ENCODE measurements around the gene SLC47A2. TPM values are rescaled to one million over a fixed set of nuclear protein-coding genes. Genes with fewer than 3 reads are reported as not detected.
"Not testable (repeated sequence)": the region's sequence is repeated elsewhere in the genome, so short reads cannot be mapped to it uniquely, and the experiment has no call there.

The SLC47A2 gene
- total RNA-seq, 1 donor from 2014 or later: not detected

- intact Hi-C loops (cut with DNase I): no loop called here
- DNase-seq (ENCODE audit: low spot score): no peak
Measured at GRCh38 chr17:19683117-19683516, 33.3 kb downstream of the SLC47A2 start.

- DNase-seq (ENCODE audit: low spot score): no peak
- intact Hi-C loops (cut with DNase I): no loop called here
Measured at GRCh38 chr17:19678581-19679453, 37.6 kb downstream of the SLC47A2 start.

DNA sequence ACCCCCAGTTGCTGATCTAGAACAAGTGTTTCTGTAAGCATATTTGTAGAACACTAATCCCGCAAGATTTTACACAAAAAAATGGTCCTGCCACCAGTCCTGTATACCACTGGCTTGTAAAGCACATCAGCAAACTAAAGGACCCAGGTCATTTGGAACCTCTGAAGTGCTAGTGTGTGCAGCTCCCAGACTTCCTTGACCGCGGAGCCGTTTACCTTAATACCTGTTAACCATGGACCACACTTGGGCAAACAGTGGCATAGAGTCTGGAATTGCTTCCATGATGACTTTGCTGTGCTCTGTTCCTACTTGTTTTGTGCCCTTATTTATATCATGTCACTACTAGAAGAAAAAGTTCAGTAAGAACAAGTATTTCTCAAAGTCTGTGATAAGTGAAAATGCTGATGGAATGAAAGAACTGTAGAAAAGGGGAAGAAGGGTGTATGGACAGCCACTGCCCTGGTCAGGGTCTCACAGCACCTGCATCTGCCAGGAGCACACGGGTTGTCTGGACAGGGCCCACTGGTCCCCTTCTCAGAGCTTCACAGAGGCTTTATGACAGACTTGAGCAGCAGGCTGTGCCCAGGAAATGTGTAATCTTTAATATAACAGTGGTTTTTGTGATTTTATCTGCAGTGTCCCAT, 38.5 kb downstream of the SLC47A2 start:
- intact Hi-C loops (cut with DNase I): no loop called here
- no peak for DNase-seq (ENCODE audit: low spot score)

DNA sequence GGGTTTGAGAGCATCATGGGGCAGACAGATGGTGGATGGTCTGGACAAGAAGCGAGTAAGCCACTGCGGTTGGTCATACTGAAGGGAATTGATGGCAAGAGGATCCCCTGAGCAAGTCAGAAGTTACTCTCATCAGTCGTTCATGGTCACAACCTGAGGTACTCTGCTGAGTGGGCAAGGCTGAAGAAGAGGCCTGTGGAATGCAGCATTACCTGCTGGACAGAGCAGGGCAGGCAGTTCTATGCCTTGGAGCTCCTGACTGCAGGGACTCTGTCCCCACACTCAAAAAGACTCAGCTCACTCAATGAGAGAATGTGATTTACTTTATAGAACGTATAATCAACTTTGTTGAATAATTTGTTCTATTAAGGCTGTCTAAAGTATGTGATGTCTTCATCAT, 39.5 kb downstream of the SLC47A2 start:
- intact Hi-C loops (cut with DNase I): no loop called here
- DNase-seq (ENCODE audit: low spot score): no peak

- DNase-seq (ENCODE audit: low spot score): no peak
- intact Hi-C loops (cut with DNase I): no loop called here
Measured at GRCh38 chr17:19673623-19674022, 42.8 kb downstream of the SLC47A2 start.

DNA sequence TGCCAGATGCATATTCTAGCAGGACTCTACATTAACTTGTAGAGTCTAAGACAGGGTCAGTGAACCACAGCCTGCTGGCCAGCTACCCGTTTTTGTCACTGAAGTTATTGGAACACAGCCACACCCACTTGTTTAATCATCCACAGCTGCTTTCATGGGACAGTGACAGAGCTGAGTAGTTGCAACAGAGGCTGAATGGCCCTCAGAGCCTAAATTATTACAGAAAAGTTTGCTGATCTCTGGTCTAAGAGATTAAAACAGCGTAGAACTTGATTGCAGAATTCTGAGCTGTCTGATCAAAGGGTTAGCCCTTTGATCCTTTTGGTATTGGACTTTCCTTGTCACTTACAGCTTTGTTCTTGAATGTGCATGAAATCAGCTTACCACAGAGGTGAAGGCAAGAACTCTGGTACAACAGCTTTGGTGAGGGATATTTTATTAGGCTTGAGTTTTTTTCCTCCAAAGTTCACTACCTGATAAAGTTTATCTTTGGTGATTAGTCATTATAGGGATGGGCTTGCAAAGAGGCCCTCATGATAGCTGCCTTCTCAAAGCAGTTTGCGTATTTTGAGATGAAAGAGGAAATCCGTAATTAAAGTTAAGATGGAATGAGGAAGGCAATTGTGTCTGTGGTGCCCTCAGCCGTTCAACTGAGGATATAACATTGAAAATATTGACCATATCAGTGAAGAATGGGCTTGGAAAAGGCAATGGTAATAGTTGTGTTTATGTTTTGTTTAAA, 44.2 kb downstream of the SLC47A2 start:
- DNase-seq (ENCODE audit: low spot score): no peak
- intact Hi-C loops (cut with DNase I): no loop called here

- no peak for DNase-seq (ENCODE audit: low spot score)
- intact Hi-C loops (cut with DNase I): no loop called here
Measured at GRCh38 chr17:19671433-19671832, 45.0 kb downstream of the SLC47A2 start.

GRCh38 chr17:19670908-19671307, 45.5 kb downstream of the SLC47A2 start:
- DNase-seq (ENCODE audit: low spot score): no peak
- intact Hi-C loops (cut with DNase I): no loop called here

DNA sequence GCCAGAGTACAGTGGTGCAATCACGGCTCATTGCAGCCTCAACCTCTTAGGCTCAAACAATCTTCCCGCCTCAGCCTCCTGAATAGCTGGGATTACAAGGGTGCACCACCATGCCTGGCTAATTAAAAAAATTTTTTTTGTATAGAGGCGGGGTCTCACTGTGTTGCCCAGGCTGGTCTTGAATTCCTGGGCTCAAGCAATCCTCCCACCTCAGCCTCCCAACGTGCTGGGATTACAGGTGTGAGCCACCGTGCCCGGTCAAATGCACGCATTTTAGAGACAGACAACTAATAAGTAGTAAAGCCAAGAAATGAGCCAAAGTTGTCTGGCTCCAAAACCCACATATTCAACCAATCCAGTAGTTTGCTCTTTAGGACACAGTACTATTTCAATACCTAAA, 46.7 kb downstream of the SLC47A2 start:
- intact Hi-C loops (cut with DNase I); DNase-seq (ENCODE audit: low spot score): not testable (repeated sequence)

DNA sequence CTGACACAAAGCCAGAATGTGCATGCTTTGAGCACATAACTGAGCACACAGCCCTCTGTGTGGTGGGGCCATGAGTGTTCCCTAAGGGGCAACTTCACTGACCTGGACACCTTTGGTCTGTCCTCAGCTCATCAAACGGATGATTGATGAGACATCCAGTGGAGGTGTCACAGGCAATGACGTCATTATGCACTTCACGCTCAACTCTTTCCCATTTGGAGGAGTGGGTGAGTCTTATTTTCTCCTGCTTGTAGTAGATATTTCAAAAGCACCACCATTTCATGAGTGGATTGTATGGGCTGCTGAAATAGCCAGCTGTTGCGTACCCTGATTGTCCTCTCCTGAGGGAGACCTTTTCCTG, 51.6 kb downstream of the SLC47A2 start:
- no peak for DNase-seq (ENCODE audit: low spot score)
- intact Hi-C loops (cut with DNase I): no loop called here

GRCh38 chr17:19664136-19664820, 52.1 kb downstream of the SLC47A2 start:
- intact Hi-C loops (cut with DNase I): no loop called here
- DNase-seq (ENCODE audit: low spot score): no peak

GRCh38 chr17:19663097-19663496, 53.3 kb downstream of the SLC47A2 start:
- DNase-seq (ENCODE audit: low spot score): no peak
- intact Hi-C loops (cut with DNase I): no loop called here

DNA sequence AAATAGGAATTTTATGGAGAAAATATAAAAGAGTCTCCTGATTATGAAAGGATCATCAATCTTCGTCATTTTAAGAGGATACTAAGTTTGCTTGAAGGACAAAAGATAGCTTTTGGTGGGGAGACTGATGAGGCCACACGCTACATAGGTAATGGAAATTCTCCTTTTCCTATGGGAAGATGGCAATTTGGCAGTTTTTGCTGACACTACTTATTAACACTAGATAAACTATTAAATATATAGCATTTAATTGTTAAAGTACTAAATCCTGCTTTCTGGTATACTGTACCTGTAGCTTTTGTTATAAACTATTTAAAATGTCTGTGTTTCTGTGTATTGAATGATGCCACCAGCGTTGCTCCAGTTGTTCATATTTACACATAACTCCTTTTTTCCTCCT, 55.3 kb downstream of the SLC47A2 start:
- intact Hi-C loops (cut with DNase I): no loop called here

GRCh38 chr17:19660219-19660870, 56.0 kb downstream of the SLC47A2 start:
- no peak for DNase-seq (ENCODE audit: low spot score)
- intact Hi-C loops (cut with DNase I): no loop called here

More for the DNA sequence above, 55.3 kb downstream of the SLC47A2 start:
- no peak for DNase-seq (ENCODE audit: low spot score)

GRCh38 chr17:19659366-19660177, 56.8 kb downstream of the SLC47A2 start:
- intact Hi-C loops (cut with DNase I): no loop called here
- no peak for DNase-seq (ENCODE audit: low spot score)

GRCh38 chr17:19656851-19657581, 59.4 kb downstream of the SLC47A2 start:
- intact Hi-C loops (cut with DNase I): no loop called here

GRCh38 chr17:19656336-19656735, 60.0 kb downstream of the SLC47A2 start:
- no peak for DNase-seq (ENCODE audit: low spot score)
- intact Hi-C loops (cut with DNase I): no loop called here

More at GRCh38 chr17:19656851-19657581, 59.4 kb downstream of the SLC47A2 start:
- DNase-seq (ENCODE audit: low spot score): no peak

- intact Hi-C loops (cut with DNase I): no loop called here
- no peak for DNase-seq (ENCODE audit: low spot score)
Measured at GRCh38 chr17:19654896-19655295, 61.5 kb downstream of the SLC47A2 start.
